WTC11 (cell line): ENCODE results near the gene MID1. TPM values are rescaled to one million over a fixed set of nuclear protein-coding genes. Genes with fewer than 3 reads are reported as not detected.

ENCODE experiments used
- ATAC-seq: fragments of 200-7000 bp; cut with Tn5 transposase; 2 replicates; pipeline ENCODE4 v1.10.0; 2021; ENCODE audit warnings: mild to moderate bottlenecking, moderate library complexity
- CTCF ChIA-PET: fragments of 300-600 bp; sonication (Branson Sonifier 250); formaldehyde crosslinking; loops from one replicate; lab custom pipeline; 2021; ENCODE audit warnings: antibody characterized with exemption; lab: Charles Lee
- POLR2A ChIA-PET: fragments of 350-600 bp; sonication (Branson Sonifier 250); formaldehyde crosslinking; loops from one replicate; lab custom pipeline; 2021; ENCODE audit warnings: antibody characterized with exemption; lab: Charles Lee
- DNase-seq: peaks from one replicate; pipeline ENCODE4 v3.0.0; 2021; ENCODE audit warnings: low spot score
- H3K27ac Mint-ChIP-seq: 2 replicates; pipeline ENCODE4 v1.8.0; 2021; ENCODE audit warnings: mixed read lengths
- H3K27me3 Mint-ChIP-seq: 2 replicates; pipeline ENCODE4 v1.8.0; 2021; ENCODE audit warnings: low read depth, mild to moderate bottlenecking, moderate library complexity, mixed read lengths
- H3K36me3 Mint-ChIP-seq: 2 replicates; pipeline ENCODE4 v1.8.0; 2021; ENCODE audit warnings: mixed read lengths
- H3K4me1 Mint-ChIP-seq: 2 replicates; pipeline ENCODE4 v1.8.0; 2022; ENCODE audit warnings: mixed read lengths
- H3K4me3 Mint-ChIP-seq: 2 replicates; pipeline ENCODE4 v1.8.0; 2021; ENCODE audit warnings: mild to moderate bottlenecking, moderate library complexity, mixed read lengths
- H3K9me3 Mint-ChIP-seq: 2 replicates; pipeline ENCODE4 v1.8.0; 2021; ENCODE audit warnings: mixed read lengths
- AFF4 ChIP-seq: sonication (generic); formaldehyde crosslinking; IDR thresholded peaks from 2 replicates; pipeline ENCODE4 v1.8.1; 2023; ENCODE audit warnings: mild to moderate bottlenecking, missing genetic modification reagents, borderline replicate concordance
- ATF2 ChIP-seq: sonication (generic); formaldehyde crosslinking; IDR thresholded peaks from 2 replicates; pipeline ENCODE4 v1.8.1; 2022; ENCODE audit warnings: low read depth, missing genetic modification reagents, borderline replicate concordance
- ATF3 ChIP-seq: sonication (generic); formaldehyde crosslinking; conservative IDR thresholded peaks from 2 replicates; pipeline ENCODE4 v1.8.1; 2022; ENCODE audit warnings: mild to moderate bottlenecking, missing genetic modification reagents
- E2F1 ChIP-seq: sonication (generic); formaldehyde crosslinking; IDR thresholded peaks from 2 replicates; pipeline ENCODE4 v1.8.0; 2022; ENCODE audit warnings: mild to moderate bottlenecking, missing genetic modification reagents
- FOXK1 ChIP-seq: sonication (generic); formaldehyde crosslinking; IDR thresholded peaks from 2 replicates; pipeline ENCODE4 v1.8.0; 2022; ENCODE audit warnings: mild to moderate bottlenecking, moderate library complexity, missing genetic modification reagents
- GABPB1 ChIP-seq: sonication (generic); formaldehyde crosslinking; IDR thresholded peaks from 2 replicates; pipeline ENCODE4 v1.8.1; 2023; ENCODE audit warnings: mild to moderate bottlenecking, missing genetic modification reagents
- IRF2 ChIP-seq: sonication (generic); formaldehyde crosslinking; IDR thresholded peaks from 2 replicates; pipeline ENCODE4 v1.8.0; 2022; ENCODE audit warnings: low read depth, missing genetic modification reagents, borderline replicate concordance
- MXD4 ChIP-seq: fragments of 250-450 bp; sonication (Bioruptor Pico); IDR thresholded peaks from 2 replicates; pipeline ENCODE4 v1.8.0; 2021; ENCODE audit warnings: mild to moderate bottlenecking, moderate library complexity, borderline replicate concordance
- NFATC4 ChIP-seq: fragments of 250-450 bp; sonication (Bioruptor Pico); IDR thresholded peaks from 2 replicates; pipeline ENCODE4 v1.9.0; 2021; ENCODE audit warnings: mild to moderate bottlenecking
- NFE2L1 ChIP-seq: sonication (generic); formaldehyde crosslinking; IDR thresholded peaks from 2 replicates; pipeline ENCODE4 v1.8.1; 2023; ENCODE audit warnings: missing genetic modification reagents
- RORB ChIP-seq: fragments of 250-450 bp; sonication (Bioruptor Pico); IDR thresholded peaks from 2 replicates; pipeline ENCODE4 v1.9.0; 2021; ENCODE audit warnings: mild to moderate bottlenecking
- SP1 ChIP-seq: sonication (generic); formaldehyde crosslinking; conservative IDR thresholded peaks from 2 replicates; pipeline ENCODE4 v1.8.1; 2022; ENCODE audit warnings: missing genetic modification reagents
- TEAD1 ChIP-seq: sonication (generic); formaldehyde crosslinking; IDR thresholded peaks from 2 replicates; pipeline ENCODE4 v1.8.0; 2022; ENCODE audit warnings: mild to moderate bottlenecking, missing genetic modification reagents
- USF1 ChIP-seq: sonication (generic); formaldehyde crosslinking; IDR thresholded peaks from 2 replicates; pipeline ENCODE4 v1.8.0; 2022; ENCODE audit warnings: mild to moderate bottlenecking, missing genetic modification reagents
- ZBTB43 ChIP-seq: sonication (generic); formaldehyde crosslinking; IDR thresholded peaks from 2 replicates; pipeline ENCODE4 v1.8.1; 2023; ENCODE audit warnings: mild to moderate bottlenecking, missing genetic modification reagents
- ZNF138 ChIP-seq: sonication (generic); formaldehyde crosslinking; conservative IDR thresholded peaks from 2 replicates; pipeline ENCODE4 v1.8.1; 2022; ENCODE audit warnings: mild to moderate bottlenecking, moderate library complexity, missing genetic modification reagents
- ZNF219 ChIP-seq: sonication (generic); formaldehyde crosslinking; IDR thresholded peaks from 2 replicates; pipeline ENCODE4 v1.8.0; 2023; ENCODE audit warnings: missing genetic modification reagents, mild to moderate bottlenecking, borderline replicate concordance
- ZNF281 ChIP-seq: sonication (generic); formaldehyde crosslinking; IDR thresholded peaks from 2 replicates; pipeline ENCODE4 v1.8.0; 2023; ENCODE audit warnings: mild to moderate bottlenecking, missing genetic modification reagents
- ZNF416 ChIP-seq: fragments of 250-450 bp; sonication (Bioruptor Pico); IDR thresholded peaks from 2 replicates; pipeline ENCODE4 v1.9.0; 2021; ENCODE audit warnings: mild to moderate bottlenecking, inconsistent platforms
- ZNF423 ChIP-seq: fragments of 250-450 bp; sonication (Bioruptor Pico); IDR thresholded peaks from 2 replicates; pipeline ENCODE4 v2.1.2; 2022; ENCODE audit warnings: mild to moderate bottlenecking, moderate library complexity
- total RNA-seq: library from RNA; stranded (reverse); gene quantifications from 3 replicates; pipeline ENCODE4 v1.2.3, GENCODE V29; 2021

MID1 gene
- total RNA-seq, 1 experiment from 2014 or later, result 52.2 TPM

- TF ChIP-seq ZBTB43, result no peak
These were observed 49.1 kb downstream of the MID1 start (continued) for GRCh38 chrX:10571260-10571659.

- H3K4me1 Mint-ChIP-seq, result peaks cover 26% of the 10 kb centered on the region
- no peaks in the 10 kb centered on the region for H3K27me3 Mint-ChIP-seq
- H3K36me3 Mint-ChIP-seq, result peaks cover 40% of the 10 kb centered on the region
- ATAC-seq (no peak), DNase-seq (no peak)
- CTCF ChIA-PET, result no interaction called here
- no peak overlapping the region for H3K27ac Mint-ChIP-seq
- POLR2A ChIA-PET, result no interaction called here
- no peak overlapping the region for H3K4me3 Mint-ChIP-seq
- no peak for TF ChIP-seq MXD4 (CRISPR knock-in tag)
- TF ChIP-seq USF1 (CRISPR knock-in tag), result no peak
- TF ChIP-seq IRF2, result no peak
- no peak for TF ChIP-seq TEAD1 (CRISPR knock-in tag)
- no peak for TF ChIP-seq GABPB1 (CRISPR knock-in tag)
- TF ChIP-seq ATF2 (CRISPR knock-in tag), result no peak
- no peak for TF ChIP-seq RORB (CRISPR knock-in tag)
- TF ChIP-seq FOXK1 (CRISPR knock-in tag), result no peak
- no peak for TF ChIP-seq ZNF281 (CRISPR knock-in tag)
- TF ChIP-seq SP1 (CRISPR knock-in tag), result no peak
- no peak for TF ChIP-seq ATF3
- no peak for TF ChIP-seq ZNF423 (CRISPR knock-in tag)
- TF ChIP-seq NFE2L1 (CRISPR knock-in tag), result no peak
- TF ChIP-seq ZNF138 (CRISPR knock-in tag), result no peak
- TF ChIP-seq AFF4 (CRISPR knock-in tag), result no peak
- no peak for TF ChIP-seq E2F1 (CRISPR knock-in tag)
- TF ChIP-seq ZNF416, result no peak
- TF ChIP-seq ZNF219 (CRISPR knock-in tag), result no peak
- TF ChIP-seq NFATC4 (CRISPR knock-in tag), result no peak
- H3K9me3 Mint-ChIP-seq, result peaks cover 12% of the 10 kb centered on the region
These were observed 49.8 kb downstream of the MID1 start for GRCh38 chrX:10570601-10571000.
